Activated B cell treated with CpG ODN at 0.5 μM for 24 hours (primary cell): ENCODE measurements around the gene TCERG1. TPM values are rescaled to one million over a fixed set of nuclear protein-coding genes. Genes with fewer than 3 reads are reported as not detected.

Source experiments
- ATAC-seq: fragments of 200-7000 bp; cut with Tn5 transposase; one replicate; pipeline ENCODE4 v1.10.0; 2021; ENCODE audit warnings: low read depth, mild to moderate bottlenecking, moderate library complexity
- CTCF ChIA-PET: fragments of 350-600 bp; sonication (Branson Sonifier 250); formaldehyde crosslinking; loops from one replicate; lab custom pipeline; 2021; ENCODE audit warnings: antibody characterized with exemption; lab: Charles Lee
- POLR2A ChIA-PET: fragments of 350-600 bp; sonication (Branson Sonifier 250); formaldehyde crosslinking; loops from one replicate; lab custom pipeline; 2021; ENCODE audit warnings: antibody characterized with exemption; lab: Charles Lee
- DNase-seq: peaks from one replicate; pipeline ENCODE4 v3.0.0; 2022
- H3K27ac Mint-ChIP-seq: one replicate; pipeline ENCODE4 v1.8.0; 2020; ENCODE audit warnings: mixed read lengths
- H3K27me3 Mint-ChIP-seq: one replicate; pipeline ENCODE4 v1.8.0; 2021; ENCODE audit warnings: mixed read lengths
- H3K36me3 Mint-ChIP-seq: one replicate; pipeline ENCODE4 v1.8.0; 2021; ENCODE audit warnings: low read depth, mixed read lengths
- H3K4me1 Mint-ChIP-seq: one replicate; pipeline ENCODE4 v1.8.0; 2021; ENCODE audit warnings: mixed read lengths
- H3K4me3 Mint-ChIP-seq: one replicate; pipeline ENCODE4 v1.8.0; 2020; ENCODE audit warnings: mild to moderate bottlenecking, mixed read lengths
- H3K9me3 Mint-ChIP-seq: one replicate; pipeline ENCODE4 v1.8.0; 2020; ENCODE audit warnings: mixed read lengths
- intact Hi-C: fragments of 100-400 bp; cut with micrococcal nuclease; formaldehyde crosslinking; loops from one replicate; pipeline ENCODE4 v1.15.1; 2024
- total RNA-seq: library from RNA; stranded (reverse); gene quantifications from 2 replicates; pipeline ENCODE4 v1.2.3, GENCODE V29; 2022
- TF ChIP-seq, protein P1 (sequence below): fragments of 200-600 bp; IDR thresholded peaks from one replicate; pipeline ENCODE4 v1.8.0; 2022; ENCODE audit warnings: antibody characterized with exemption, mild to moderate bottlenecking

TCERG1 gene
- total RNA-seq, 1 donor from 2014 or later: 114 TPM

DNA sequence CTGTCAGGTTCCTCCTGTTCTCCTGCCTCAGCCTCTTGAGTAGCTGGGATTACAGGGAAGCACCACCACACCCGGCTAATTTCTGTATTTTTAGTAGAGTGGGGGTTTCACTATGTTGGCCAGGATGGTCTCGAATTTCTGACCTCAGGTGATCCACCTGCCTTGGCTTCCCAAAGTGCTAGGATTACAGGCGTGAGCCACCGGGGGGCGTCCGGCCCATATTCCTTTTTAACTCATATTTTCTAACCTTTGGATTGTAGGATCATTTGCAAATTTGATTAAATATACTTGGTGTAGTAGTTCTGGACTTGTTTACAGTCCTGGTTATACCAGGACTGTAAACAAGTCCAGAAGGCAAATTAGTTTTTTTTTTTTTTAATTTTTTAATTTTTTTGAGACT, 4.3 kb downstream of the TCERG1 start:
- H3K36me3 Mint-ChIP-seq: peaks cover 36% of the 10 kb centered on the region
- H3K27ac Mint-ChIP-seq: no peak overlapping the region
- no peaks in the 10 kb centered on the region for H3K27me3 Mint-ChIP-seq
- no peak overlapping the region for H3K4me3 Mint-ChIP-seq
- intact Hi-C loops: no loop called here
- ATAC-seq (no peak), DNase-seq (no peak)
- ChIA-PET CTCF (interaction anchor here (0.6 kb wide), 1 partner anchor 171 kb away, joined by 5 read pairs; no protein-coding TSS in a partner anchor), POLR2A (no interaction called here)
- H3K9me3 Mint-ChIP-seq: no peaks in the 10 kb centered on the region
- TF ChIP-seq, protein P1, sequence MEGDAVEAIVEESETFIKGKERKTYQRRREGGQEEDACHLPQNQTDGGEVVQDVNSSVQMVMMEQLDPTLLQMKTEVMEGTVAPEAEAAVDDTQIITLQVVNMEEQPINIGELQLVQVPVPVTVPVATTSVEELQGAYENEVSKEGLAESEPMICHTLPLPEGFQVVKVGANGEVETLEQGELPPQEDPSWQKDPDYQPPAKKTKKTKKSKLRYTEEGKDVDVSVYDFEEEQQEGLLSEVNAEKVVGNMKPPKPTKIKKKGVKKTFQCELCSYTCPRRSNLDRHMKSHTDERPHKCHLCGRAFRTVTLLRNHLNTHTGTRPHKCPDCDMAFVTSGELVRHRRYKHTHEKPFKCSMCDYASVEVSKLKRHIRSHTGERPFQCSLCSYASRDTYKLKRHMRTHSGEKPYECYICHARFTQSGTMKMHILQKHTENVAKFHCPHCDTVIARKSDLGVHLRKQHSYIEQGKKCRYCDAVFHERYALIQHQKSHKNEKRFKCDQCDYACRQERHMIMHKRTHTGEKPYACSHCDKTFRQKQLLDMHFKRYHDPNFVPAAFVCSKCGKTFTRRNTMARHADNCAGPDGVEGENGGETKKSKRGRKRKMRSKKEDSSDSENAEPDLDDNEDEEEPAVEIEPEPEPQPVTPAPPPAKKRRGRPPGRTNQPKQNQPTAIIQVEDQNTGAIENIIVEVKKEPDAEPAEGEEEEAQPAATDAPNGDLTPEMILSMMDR: no peak
- peaks cover 58% of the 10 kb centered on the region for H3K4me1 Mint-ChIP-seq

DNA sequence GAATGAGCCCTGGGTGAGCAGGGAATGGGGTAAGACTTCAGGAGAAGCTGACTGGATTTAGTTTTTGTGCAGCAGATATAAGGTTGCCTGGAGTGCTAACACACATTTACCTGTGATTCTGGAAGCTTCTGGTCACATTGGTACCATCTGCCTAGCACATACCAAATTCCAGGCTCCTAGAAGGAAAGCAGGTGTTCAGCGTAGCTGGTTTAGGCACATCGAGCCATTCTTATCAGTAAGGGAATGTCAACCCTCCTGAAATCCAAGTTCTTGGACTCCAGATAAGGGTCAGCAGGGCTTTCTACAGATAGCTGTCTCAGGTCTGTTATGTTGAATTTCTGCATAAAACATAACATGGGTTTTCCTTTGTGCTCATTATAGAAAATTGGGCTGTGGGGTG, 10.3 kb downstream of the TCERG1 start:
- Mint-ChIP-seq H3K36me3 (peaks cover 72% of the 10 kb centered on the region), H3K4me1 (peaks cover 11% of the 10 kb centered on the region), H3K27me3 (no peaks in the 10 kb centered on the region), H3K4me3 (no peak overlapping the region), H3K27ac (no peak overlapping the region), H3K9me3 (no peaks in the 10 kb centered on the region)
- CTCF ChIA-PET: no interaction called here
- TF ChIP-seq, protein P1: no peak
- intact Hi-C loops: no loop called here
- no peak for DNase-seq
- POLR2A ChIA-PET: interaction anchor here (1.5 kb wide), 1 partner anchor 11 kb away, joined by 3 read pairs; no protein-coding TSS in a partner anchor
- no peak for ATAC-seq

DNA sequence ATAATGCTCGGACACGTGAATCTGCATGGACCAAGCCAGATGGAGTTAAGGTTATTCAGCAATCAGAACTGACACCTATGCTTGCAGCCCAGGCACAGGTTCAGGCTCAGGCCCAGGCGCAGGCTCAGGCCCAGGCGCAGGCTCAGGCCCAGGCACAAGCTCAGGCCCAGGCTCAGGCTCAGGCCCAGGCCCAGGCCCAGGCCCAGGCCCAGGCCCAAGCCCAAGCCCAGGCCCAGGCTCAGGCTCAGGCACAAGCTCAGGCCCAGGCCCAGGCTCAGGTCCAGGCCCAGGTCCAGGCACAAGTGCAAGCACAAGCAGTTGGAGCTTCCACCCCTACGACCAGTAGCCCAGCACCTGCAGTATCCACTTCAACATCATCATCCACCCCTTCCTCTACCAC, 11.8 kb downstream of the TCERG1 start:
- H3K36me3 Mint-ChIP-seq: peaks cover 82% of the 10 kb centered on the region

DNA sequence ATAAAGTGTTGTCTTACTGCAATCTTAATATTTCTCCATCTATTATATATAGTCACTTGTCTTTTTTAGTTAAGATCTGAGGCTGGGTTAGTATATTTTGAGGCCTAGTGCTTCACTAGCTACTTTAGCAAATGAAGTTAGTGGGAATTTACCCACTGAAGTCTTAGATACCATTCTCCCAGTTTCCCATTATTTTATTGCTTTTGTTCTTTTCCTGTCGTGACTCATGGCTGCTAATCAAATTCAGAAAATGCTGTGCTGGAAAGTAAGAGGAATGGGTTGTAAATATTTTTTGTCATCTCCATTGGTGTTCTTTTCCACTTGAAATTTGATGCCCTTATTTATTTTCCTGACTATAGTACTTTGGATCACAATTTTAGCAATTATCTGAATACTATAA, 14.2 kb downstream of the TCERG1 start:
- ATAC-seq (no peak), DNase-seq (no peak)
- no peaks in the 10 kb centered on the region for H3K9me3 Mint-ChIP-seq
- peaks cover 84% of the 10 kb centered on the region for H3K36me3 Mint-ChIP-seq
- peaks cover 3% of the 10 kb centered on the region for H3K4me1 Mint-ChIP-seq
- no peaks in the 10 kb centered on the region for H3K27me3 Mint-ChIP-seq
- no peak overlapping the region for H3K27ac Mint-ChIP-seq
- TF ChIP-seq, protein P1: no peak
- intact Hi-C loops: loop anchor here (10.0 kb wide), 1 partner anchor 297 kb away; no protein-coding TSS in a partner anchor
- POLR2A ChIA-PET: no interaction called here
- CTCF ChIA-PET: no interaction called here
- no peak overlapping the region for H3K4me3 Mint-ChIP-seq

More for the DNA sequence above, 11.8 kb downstream of the TCERG1 start:
- no peak overlapping the region for H3K27ac Mint-ChIP-seq
- ChIA-PET CTCF (no interaction called here), POLR2A (no interaction called here)
- peaks cover 3% of the 10 kb centered on the region for H3K4me1 Mint-ChIP-seq
- TF ChIP-seq, protein P1: no peak
- no peaks in the 10 kb centered on the region for H3K27me3 Mint-ChIP-seq
- no peak overlapping the region for H3K4me3 Mint-ChIP-seq
- no peak for ATAC-seq
- no peak for DNase-seq
- intact Hi-C loops: no loop called here
- H3K9me3 Mint-ChIP-seq: no peaks in the 10 kb centered on the region

DNA sequence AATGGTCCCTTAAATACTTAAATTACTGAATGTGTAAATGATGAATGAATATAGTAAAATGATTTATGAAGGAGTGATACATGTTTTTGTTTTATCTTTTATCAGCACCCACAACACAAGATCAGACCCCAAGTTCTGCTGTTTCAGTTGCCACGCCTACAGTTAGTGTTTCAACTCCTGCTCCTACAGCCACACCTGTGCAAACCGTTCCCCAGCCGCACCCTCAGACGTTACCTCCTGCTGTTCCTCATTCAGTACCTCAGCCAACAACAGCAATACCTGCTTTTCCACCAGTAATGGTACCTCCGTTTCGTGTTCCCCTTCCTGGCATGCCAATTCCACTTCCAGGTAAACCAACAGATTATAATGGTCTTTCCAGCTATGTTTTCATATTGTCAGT, 16.3 kb downstream of the TCERG1 start:
- DNase-seq: no peak
- Mint-ChIP-seq H3K4me3 (no peak overlapping the region), H3K4me1 (peaks cover 3% of the 10 kb centered on the region), H3K27ac (peak overlapping the region; percentile 64), H3K27me3 (no peaks in the 10 kb centered on the region), H3K36me3 (peaks cover 82% of the 10 kb centered on the region), H3K9me3 (no peaks in the 10 kb centered on the region)
- TF ChIP-seq, protein P1: no peak
- no peak for ATAC-seq
- ChIA-PET CTCF (no interaction called here), POLR2A (no interaction called here)
- intact Hi-C loops: loop anchor here (10.0 kb wide), 1 partner anchor 299 kb away; no protein-coding TSS in a partner anchor
